Testis (tissue), 2 donors: Measurements from ENCODE around the gene CACNA2D3.

Experiments used
- CTCF ChIP-seq, 3 experiments: fragments of 450-650 bp in 2 of 3; fragments of 200-600 bp in 1 of 3; sonication (generic) in 1 of 3; IDR thresholded peaks; one replicate each; pipeline ENCODE4 v1.5.1; 2016 to 2019; ENCODE audit warnings: antibody characterized with exemption in 3 of 3, mild to moderate bottlenecking in 2 of 3, moderate library complexity in 1 of 3
- POLR2A ChIP-seq: fragments of 450-650 bp; IDR thresholded peaks from one replicate; pipeline ENCODE4 v1.6.1; 2017; ENCODE audit warnings: antibody characterized with exemption, mild to moderate bottlenecking, moderate library complexity

GRCh38 chr3:54126551-54126950, 4.2 kb downstream of the CACNA2D3 start:
- no peak for TF ChIP-seq CTCF (IDR thresholded peaks at IDR 0.05)
- no peak for TF ChIP-seq POLR2A
